HepG2 (cell line): ENCODE measurements around the gene SERTAD1. TPM values are rescaled to one million over a fixed set of nuclear protein-coding genes. Genes with fewer than 3 reads are reported as not detected.

Source experiments
- ARID4A ChIP-seq: sonication (generic); formaldehyde crosslinking; IDR thresholded peaks from 2 replicates; pipeline ENCODE4 v1.5.0; 2020; ENCODE audit warnings: mild to moderate bottlenecking, missing genetic modification reagents, borderline replicate concordance
- CEBPB ChIP-seq: IDR thresholded peaks from 2 replicates; pipeline ENCODE4 v1.6.1; 2011; ENCODE audit warnings: low read depth, low read length, improper control_type of control experiment, borderline replicate concordance
- FOSL1 ChIP-seq: sonication (generic); formaldehyde crosslinking; IDR thresholded peaks from 2 replicates; pipeline ENCODE4 v1.9.0; 2021; ENCODE audit warnings: missing genetic modification reagents, borderline replicate concordance
- FOXJ3 ChIP-seq: sonication (generic); formaldehyde crosslinking; IDR thresholded peaks from 2 replicates; pipeline ENCODE4 v1.4.0; 2020; ENCODE audit warnings: missing genetic modification reagents, mild to moderate bottlenecking, borderline replicate concordance
- KDM1A ChIP-seq: IDR thresholded peaks from 2 replicates; pipeline ENCODE4 v1.6.1; 2016; ENCODE audit warnings: missing compliant biosample characterization
- MAFF ChIP-seq: IDR thresholded peaks from 2 replicates; pipeline ENCODE4 v1.6.1; 2011; ENCODE audit warnings: low read depth, low read length, improper control_type of control experiment
- MIXL1 ChIP-seq: IDR thresholded peaks from 2 replicates; pipeline ENCODE4 v1.6.1; 2016
- REST ChIP-seq, 2 experiments: IDR thresholded peaks; 2 replicates each; pipeline ENCODE4 v1.6.1; 2011 to 2012; ENCODE audit warnings: low read length in 2 of 2, borderline replicate concordance in 1 of 2, low read depth in 1 of 2, mild to moderate bottlenecking in 1 of 2, moderate library complexity in 1 of 2
- TGIF2 ChIP-seq: IDR thresholded peaks from 2 replicates; pipeline ENCODE4 v1.6.1; 2016; ENCODE audit warnings: control low read depth, missing compliant biosample characterization
- ZBTB34 ChIP-seq: sonication (generic); formaldehyde crosslinking; IDR thresholded peaks from 2 replicates; pipeline ENCODE4 v1.8.0; 2022; ENCODE audit warnings: mild to moderate bottlenecking, missing genetic modification reagents
- ZNF143 ChIP-seq: sonication (generic); formaldehyde crosslinking; IDR thresholded peaks from 2 replicates; pipeline ENCODE4 v1.4.0; 2020; ENCODE audit warnings: missing genetic modification reagents
- ZNF3 ChIP-seq: IDR thresholded peaks from 2 replicates; pipeline ENCODE4 v1.7.0; 2017; ENCODE audit warnings: inconsistent platforms
- ZNF557 ChIP-seq: sonication (generic); formaldehyde crosslinking; IDR thresholded peaks from 2 replicates; pipeline ENCODE4 v1.4.0; 2020; ENCODE audit warnings: missing genetic modification reagents
- ZNF616 ChIP-seq: sonication (generic); formaldehyde crosslinking; IDR thresholded peaks from 2 replicates; pipeline ENCODE4 v1.5.0; 2020; ENCODE audit warnings: low read depth, mild to moderate bottlenecking, missing genetic modification reagents
- ZNF670 ChIP-seq: sonication (generic); formaldehyde crosslinking; IDR thresholded peaks from 2 replicates; pipeline ENCODE4 v1.8.0; 2022; ENCODE audit warnings: mild to moderate bottlenecking, missing genetic modification reagents, borderline replicate concordance
- ZSCAN20 ChIP-seq: sonication (generic); formaldehyde crosslinking; IDR thresholded peaks from 2 replicates; pipeline ENCODE4 v1.4.0; 2020; ENCODE audit warnings: missing genetic modification reagents, mild to moderate bottlenecking, borderline replicate concordance
- polyA plus RNA-seq, 8 experiments: library from polyadenylated mRNA; depleted of rRNA in 3 of 8; stranded (reverse) in 7 of 8; unstranded in 1 of 8; fragments of >200 nt; fragmentation: Illumina TruSeq in 4 of 8; extraction: Trizol in 4 of 8; gene quantifications; 2 replicates each; pipeline versions ENCODE4 v1.2.1 to v1.2.3, GENCODE V29; 2011 to 2016; ENCODE audit warnings: low read depth in 4 of 8, missing spikeins in 1 of 8, mixed read lengths in 1 of 8; ENCODE audit not compliant: insufficient read depth in 1 of 8
- total RNA-seq, 5 experiments: library from RNA; depleted of rRNA; stranded (reverse); fragments of >200 nt; fragmentation: Illumina TruSeq; extraction: Trizol; gene quantifications; 2 replicates each; pipeline ENCODE4 v1.2.3, GENCODE V29; 2016; ENCODE audit warnings: low read depth in 1 of 5
- TF ChIP-seq, protein P1 (sequence below): sonication (generic); formaldehyde crosslinking; IDR thresholded peaks from 2 replicates; pipeline ENCODE4 v1.4.0; 2020; ENCODE audit warnings: missing genetic modification reagents

SERTAD1 gene
- total and polyA plus RNA-seq, 2 of the 13 experiments (the other 11 are each of a cell fraction or from before 2014, with no cell fraction given): 4.3 to 4.5 TPM

GRCh38 chr19:40444000-40444824 is 18.4 kb upstream of the SERTAD1 start, which contains the start of gene SERTAD3 (continued):
- TF ChIP-seq, protein P1, sequence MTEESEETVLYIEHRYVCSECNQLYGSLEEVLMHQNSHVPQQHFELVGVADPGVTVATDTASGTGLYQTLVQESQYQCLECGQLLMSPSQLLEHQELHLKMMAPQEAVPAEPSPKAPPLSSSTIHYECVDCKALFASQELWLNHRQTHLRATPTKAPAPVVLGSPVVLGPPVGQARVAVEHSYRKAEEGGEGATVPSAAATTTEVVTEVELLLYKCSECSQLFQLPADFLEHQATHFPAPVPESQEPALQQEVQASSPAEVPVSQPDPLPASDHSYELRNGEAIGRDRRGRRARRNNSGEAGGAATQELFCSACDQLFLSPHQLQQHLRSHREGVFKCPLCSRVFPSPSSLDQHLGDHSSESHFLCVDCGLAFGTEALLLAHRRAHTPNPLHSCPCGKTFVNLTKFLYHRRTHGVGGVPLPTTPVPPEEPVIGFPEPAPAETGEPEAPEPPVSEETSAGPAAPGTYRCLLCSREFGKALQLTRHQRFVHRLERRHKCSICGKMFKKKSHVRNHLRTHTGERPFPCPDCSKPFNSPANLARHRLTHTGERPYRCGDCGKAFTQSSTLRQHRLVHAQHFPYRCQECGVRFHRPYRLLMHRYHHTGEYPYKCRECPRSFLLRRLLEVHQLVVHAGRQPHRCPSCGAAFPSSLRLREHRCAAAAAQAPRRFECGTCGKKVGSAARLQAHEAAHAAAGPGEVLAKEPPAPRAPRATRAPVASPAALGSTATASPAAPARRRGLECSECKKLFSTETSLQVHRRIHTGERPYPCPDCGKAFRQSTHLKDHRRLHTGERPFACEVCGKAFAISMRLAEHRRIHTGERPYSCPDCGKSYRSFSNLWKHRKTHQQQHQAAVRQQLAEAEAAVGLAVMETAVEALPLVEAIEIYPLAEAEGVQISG (CRISPR knock-in tag): peak; percentile 67; the same call in 1 of the 2 replicates
- TF ChIP-seq TGIF2 (CRISPR knock-in tag): peak; percentile 20; the same call in 1 of the 2 replicates
- peak; percentile 34; the same call in 1 of the 2 replicates for TF ChIP-seq ZNF143
- 0 out of 2 replicates have a peak, but pooled peaks have one; percentile 60 for TF ChIP-seq ZSCAN20 (CRISPR knock-in tag)
- 0 out of 2 replicates have a peak, but pooled peaks have one; percentile 10 for TF ChIP-seq FOSL1
- TF ChIP-seq MIXL1: no peak
- no peak for TF ChIP-seq ZNF3 (CRISPR knock-in tag)
- TF ChIP-seq MAFF: no peak
- no peak for TF ChIP-seq ZNF557
- TF ChIP-seq ZBTB34 (CRISPR knock-in tag): no peak
- TF ChIP-seq CEBPB: no peak
- TF ChIP-seq FOXJ3 (CRISPR knock-in tag): no peak
- no peak for TF ChIP-seq KDM1A (CRISPR knock-in tag)
- peak; percentile 91 for TF ChIP-seq ARID4A
- TF ChIP-seq ZNF616: no peak
- TF ChIP-seq ZNF670: peak; percentile 38; the same call in 1 of the 2 replicates
- peak in 1 of 2 experiments; percentile 36; a peak in 1 of 4 replicates for TF ChIP-seq REST (IDR thresholded peaks at IDR 0.05; ENCODE audit: borderline replicate concordance in 1 of 2, low read depth in 1 of 2, low read length in 2 of 2)
